GM12878 (cell line): Measurements from ENCODE around the gene CYTH3. TPM values are rescaled to one million over a fixed set of nuclear protein-coding genes. Genes with fewer than 3 reads are reported as not detected.

Experiments used
- ATAC-seq: fragments of 200-7000 bp; cut with Tn5 transposase; 3 replicates; pipeline ENCODE4 v1.9.1; 2020; ENCODE audit warnings: mild to moderate bottlenecking, moderate library complexity
- BruUV-seq: library from RNA; stranded (reverse); fragments of 400-500 nt; replicated peaks from 2 replicates; lab custom pipeline; 2021; lab: Mats Ljungman, UMichigan
- CTCF ChIA-PET: fragments of 300-600 bp; sonication (Branson Sonifier 250); formaldehyde crosslinking; extraction: SDS; loops from one replicate; lab custom pipeline; 2021; ENCODE audit warnings: inconsistent platforms; lab: Yijun Ruan, JAX
- POLR2A ChIA-PET: fragments of 350-600 bp; formaldehyde crosslinking; extraction: SDS; loops from one replicate; lab custom pipeline; 2021; ENCODE audit warnings: inconsistent platforms; lab: Charles Lee
- RAD21 ChIA-PET: fragments of 300-600 bp; sonication (Branson Sonifier 250); formaldehyde crosslinking; loops from one replicate; lab custom pipeline; 2023; ENCODE audit warnings: antibody characterized with exemption; ENCODE audit not compliant: unreplicated experiment; lab: Charles Lee
- SMC1A ChIA-PET: fragments of 300-600 bp; sonication (Branson Sonifier 250); formaldehyde crosslinking; loops from one replicate; lab custom pipeline; 2023; ENCODE audit not compliant: unreplicated experiment, uncharacterized antibody; lab: Charles Lee
- DNase-seq: peaks from one replicate; pipeline ENCODE4 v3.0.0-alpha.2; 2011; ENCODE audit warnings: low read depth, low spot score
- FAIRE-seq: peaks from 3 replicates; lab custom pipeline; 2011; peaks lifted over from hg19 to GRCh38; lab: Jason Lieb, UNC
- H2AFZ ChIP-seq: 2 replicates; pipeline ENCODE4 v1.6.0; 2011; ENCODE audit warnings: low read depth, low read length, control low read depth; ENCODE audit not compliant: control insufficient read depth
- H3K27ac ChIP-seq: 2 replicates; pipeline ENCODE4 v1.5.1; 2011; ENCODE audit warnings: control low read depth; ENCODE audit not compliant: control insufficient read depth, insufficient read depth
- H3K27me3 ChIP-seq, 2 experiments: replicated peaks in 1 of 2; 2 replicates each; pipeline versions ENCODE4 v1.6.0 to v1.6.1; 2011; ENCODE audit warnings: low read length in 1 of 2; ENCODE audit not compliant: control insufficient read depth in 2 of 2, insufficient read depth in 2 of 2
- H3K36me3 ChIP-seq, 2 experiments: 2 replicates each; pipeline ENCODE4 v1.5.1; 2011; ENCODE audit warnings: low read length in 1 of 2; ENCODE audit not compliant: control insufficient read depth in 2 of 2, insufficient read depth in 2 of 2
- H3K4me1 ChIP-seq: 2 replicates; pipeline ENCODE4 v1.6.1; 2011; ENCODE audit warnings: mild to moderate bottlenecking, low read length, moderate library complexity, mixed read lengths; ENCODE audit not compliant: control insufficient read depth, insufficient read depth
- H3K4me2 ChIP-seq: 2 replicates; pipeline ENCODE4 v1.6.0; 2011; ENCODE audit warnings: control low read depth; ENCODE audit not compliant: control insufficient read depth, insufficient read depth
- H3K4me3 ChIP-seq: fragments of 200-600 bp; sonication (generic); 2 replicates; pipeline ENCODE4 v1.5.1; 2016
- H3K79me2 ChIP-seq: 2 replicates; pipeline ENCODE4 v1.6.0; 2011; ENCODE audit warnings: low read length; ENCODE audit not compliant: control insufficient read depth, insufficient read depth
- H3K9ac ChIP-seq: 2 replicates; pipeline ENCODE4 v1.8.0; 2011; ENCODE audit warnings: low read length, control low read depth, mixed read lengths; ENCODE audit not compliant: control insufficient read depth, insufficient read depth
- H3K9me3 ChIP-seq: replicated peaks from 3 replicates; pipeline ENCODE4 v1.5.1; 2011; ENCODE audit warnings: mild to moderate bottlenecking, low read length; ENCODE audit not compliant: control insufficient read depth, insufficient read depth
- H4K20me1 ChIP-seq: 2 replicates; pipeline ENCODE4 v1.6.0; 2011; ENCODE audit not compliant: control insufficient read depth, insufficient read depth
- BCL11A ChIP-seq: IDR thresholded peaks from 2 replicates; pipeline ENCODE4 v1.6.1; 2011; ENCODE audit warnings: low read depth, low read length
- CREB1 ChIP-seq: IDR thresholded peaks from 2 replicates; pipeline ENCODE4 v1.6.1; 2012; ENCODE audit warnings: low read depth, mild to moderate bottlenecking, inconsistent platforms
- ETV6 ChIP-seq, 2 experiments: fragments of 450-650 bp in 1 of 2; IDR thresholded peaks in 1 of 2; conservative IDR thresholded peaks in 1 of 2; 2 replicates each; pipeline ENCODE4 v1.6.1; 2014; ENCODE audit warnings: antibody characterized with exemption in 1 of 2, borderline replicate concordance in 1 of 2, low read depth in 1 of 2, mild to moderate bottlenecking in 1 of 2, moderate library complexity in 1 of 2
- MEF2B ChIP-seq: fragments of 450-650 bp; IDR thresholded peaks from 2 replicates; pipeline ENCODE4 v1.6.1; 2018; ENCODE audit warnings: mild to moderate bottlenecking, moderate library complexity; ENCODE audit not compliant: partially characterized antibody, poor library complexity, severe bottlenecking
- MYC ChIP-seq: IDR thresholded peaks from 2 replicates; pipeline ENCODE4 v1.6.1; 2011; ENCODE audit warnings: mild to moderate bottlenecking, low read length, moderate library complexity, inconsistent platforms; ENCODE audit not compliant: insufficient read depth, insufficient replicate concordance, insufficient read length, severe bottlenecking
- NFIC ChIP-seq: IDR thresholded peaks from 2 replicates; pipeline ENCODE4 v1.6.1; 2012; ENCODE audit warnings: low read depth, mild to moderate bottlenecking, inconsistent platforms, low read length, moderate library complexity
- POU2F2 ChIP-seq: IDR thresholded peaks from 3 replicates; pipeline ENCODE4 v1.6.1; 2011; ENCODE audit warnings: low read depth, mild to moderate bottlenecking, low read length, borderline replicate concordance
- RAD21 ChIP-seq: IDR thresholded peaks from 2 replicates; pipeline ENCODE4 v1.6.1; 2011; ENCODE audit warnings: mild to moderate bottlenecking, low read depth, low read length, moderate library complexity; ENCODE audit not compliant: insufficient read depth
- RELB ChIP-seq: fragments of 450-650 bp; IDR thresholded peaks from 2 replicates; pipeline ENCODE4 v1.6.1; 2017; ENCODE audit warnings: low read depth, mild to moderate bottlenecking, moderate library complexity
- STAT1 ChIP-seq: fragments of 450-650 bp; conservative IDR thresholded peaks from 2 replicates; pipeline ENCODE4 v1.6.1; 2014; ENCODE audit warnings: antibody characterized with exemption, mild to moderate bottlenecking
- ZBTB11 ChIP-seq: fragments of 450-650 bp; formaldehyde crosslinking; IDR thresholded peaks from 2 replicates; pipeline ENCODE4 v1.5.0; 2022; ENCODE audit warnings: mild to moderate bottlenecking, missing genetic modification characterization
- ZNF217 ChIP-seq: fragments of 450-650 bp; IDR thresholded peaks from 2 replicates; pipeline ENCODE4 v1.6.1; 2017; ENCODE audit warnings: antibody characterized with exemption, mild to moderate bottlenecking
- ZNF274 ChIP-seq: IDR thresholded peaks from one replicate; pipeline ENCODE4 v1.8.0; 2011; ENCODE audit not compliant: insufficient read length, insufficient read depth
- ZNF384 ChIP-seq: IDR thresholded peaks from 2 replicates; pipeline ENCODE4 v1.6.1; 2012; ENCODE audit warnings: low read depth, mild to moderate bottlenecking, low read length, improper control_type of control experiment, borderline replicate concordance
- ZNF622 ChIP-seq: fragments of 450-650 bp; IDR thresholded peaks from 2 replicates; pipeline ENCODE4 v1.6.1; 2017; ENCODE audit warnings: mild to moderate bottlenecking, inconsistent platforms
- ZZZ3 ChIP-seq: IDR thresholded peaks from 2 replicates; pipeline ENCODE4 v1.6.1; 2011; ENCODE audit warnings: low read depth; ENCODE audit not compliant: control insufficient read depth, insufficient read length
- WGBS: methylation state at CpG from one replicate; pipeline ENCODE4 v1.1.6; 2016; ENCODE audit warnings: low lambda C conversion rate; ENCODE audit not compliant: insufficient replicate concordance, insufficient coverage; ENCODE audit errors: missing lambda C conversion rate; 5-methylcytosine and 5-hydroxymethylcytosine counted together
- in situ Hi-C: fragments of 300-500 bp; cut with MboI; formaldehyde crosslinking; loops from 9 replicates; pipeline ENCODE4 v1.14.3; 2018; ENCODE audit warnings: mixed read lengths
- intact Hi-C: fragments of 100-400 bp; cut with micrococcal nuclease; formaldehyde crosslinking; loops from one replicate; pipeline ENCODE4 v1.14.2; 2022; ENCODE audit not compliant: unreplicated experiment
- polyA plus RNA-seq, 11 experiments: library from polyadenylated mRNA; depleted of rRNA in 4 of 11; unstranded in 6 of 11; stranded (reverse) in 5 of 11; fragments of >200 nt; fragmentation: Nextera tagmentation in 4 of 11; fragmentation: Illumina TruSeq in 1 of 11; extraction: Ambion mirVana in 4 of 11; extraction: Trizol in 1 of 11; gene quantifications; 1 replicate in 1 of 11; 2 replicates in 10 of 11; pipeline versions ENCODE4 v1.2.1 to v1.2.3, GENCODE V29; 2011 to 2016; ENCODE audit warnings: inconsistent platforms in 2 of 11, missing spikeins in 2 of 11, low read depth in 1 of 11
- total RNA-seq, 4 experiments: library from RNA; depleted of rRNA in 3 of 4; stranded (reverse); fragments of >200 nt in 3 of 4; fragmentation: Illumina TruSeq in 1 of 4; extraction: Trizol in 1 of 4; gene quantifications; 2 replicates each; pipeline versions ENCODE4 v1.2.1 to v1.2.3, GENCODE V29; 2013 to 2021

CYTH3 gene
- total and polyA plus RNA-seq, 10 of the 15 experiments (the other 5 are each of a cell fraction or from before 2014, with no cell fraction given), result 0.45 to 28.2 (median 15.7) TPM

- FAIRE-seq, result no peak
- Histone ChIP-seq H3K4me3 (no peak overlapping the region), H3K79me2 (no peaks in the 10 kb centered on the region), H3K9ac (no peak overlapping the region), H3K4me2 (no peak overlapping the region), H3K9me3 (no peaks in the 10 kb centered on the region), H4K20me1 (no peaks in the 10 kb centered on the region), H3K27me3 (no peaks in the 10 kb centered on the region), H3K4me1 (no peaks in the 10 kb centered on the region), H3K36me3 (peaks cover 4 to 10% of the 10 kb centered on the region in 2 experiments; a peak in 3 of 4 replicates), H2AFZ (no peak overlapping the region), H3K27ac (no peak overlapping the region)
- RAD21 ChIA-PET, result interaction anchor here (0.7 kb wide), 1 partner anchor 61 kb away, joined by 4 read pairs; no protein-coding TSS in a partner anchor
- POLR2A ChIA-PET, result no interaction called here
- CTCF ChIA-PET, result no interaction called here
- in situ Hi-C loops, result no loop called here
- BruUV-seq, result no TSS peak
- intact Hi-C loops, result no loop called here
- no peak for ATAC-seq
- SMC1A ChIA-PET, result interaction anchor here (1.0 to 1.9 kb wide), 3 partner anchors 91 to 95 kb away, joined by 3 to 4 read pairs (median 3); no protein-coding TSS in a partner anchor
- TF ChIP-seq RELB (no peak), ZNF622 (no peak), CREB1 (no peak), ZNF274 (no peak), MEF2B (no peak), STAT1 (no peak), NFIC (no peak), ETV6 (conservative IDR thresholded peaks at IDR 0.05 in 1 of 2, IDR thresholded peaks at IDR 0.05 in 1 of 2; ENCODE audit: borderline replicate concordance in 1 of 2, low read depth in 1 of 2) (no peak), ZNF384 (no peak), MYC (no peak), ZBTB11 (CRISPR knock-in tag) (no peak), POU2F2 (no peak), ZZZ3 (no peak), ZNF217 (no peak), BCL11A (no peak), RAD21 (no peak)
- no peak for DNase-seq
- WGBS, result 72% methylated on average over 4 of the region's 4 CpGs
Observed at GRCh38 chr7:6175645-6176044, 96.8 kb downstream of the CYTH3 start.
